Stimulated activated CD4-positive, alpha-beta T cell treated with anti-CD3 and anti-CD28 coated beads, Interleukin-15, amount 100 ng/mL, for 1 hour (primary cell): ENCODE results near the gene PAPOLB.

Experiments used
- DNase-seq, 2 donors: peaks; one replicate each; pipeline ENCODE4 v3.0.0-alpha.2; 2020; ENCODE audit warnings: low read depth in 1 of 2, low spot score in 1 of 2

The PAPOLB gene

DNA sequence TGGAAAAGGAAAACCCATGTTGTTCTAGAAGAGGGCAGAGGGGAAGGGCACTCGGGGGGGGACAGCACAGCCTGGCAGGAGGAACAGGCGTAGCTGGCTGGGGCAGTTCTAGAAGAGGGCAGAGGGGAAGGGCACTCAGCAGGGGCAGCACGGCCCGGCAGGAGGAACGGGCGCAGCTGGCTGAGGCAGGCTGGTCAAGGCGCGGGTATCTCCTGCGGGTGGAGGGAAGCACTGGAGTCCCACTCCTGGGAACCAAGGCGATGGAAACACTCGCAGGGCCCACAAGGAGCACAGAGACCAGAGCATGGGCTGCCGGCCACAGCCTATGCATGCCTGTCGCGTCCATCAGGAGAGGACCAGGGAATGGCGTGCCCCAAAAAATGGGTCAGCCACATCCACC is 36.7 kb downstream of the PAPOLB start:
- DNase-seq = no peak

DNA sequence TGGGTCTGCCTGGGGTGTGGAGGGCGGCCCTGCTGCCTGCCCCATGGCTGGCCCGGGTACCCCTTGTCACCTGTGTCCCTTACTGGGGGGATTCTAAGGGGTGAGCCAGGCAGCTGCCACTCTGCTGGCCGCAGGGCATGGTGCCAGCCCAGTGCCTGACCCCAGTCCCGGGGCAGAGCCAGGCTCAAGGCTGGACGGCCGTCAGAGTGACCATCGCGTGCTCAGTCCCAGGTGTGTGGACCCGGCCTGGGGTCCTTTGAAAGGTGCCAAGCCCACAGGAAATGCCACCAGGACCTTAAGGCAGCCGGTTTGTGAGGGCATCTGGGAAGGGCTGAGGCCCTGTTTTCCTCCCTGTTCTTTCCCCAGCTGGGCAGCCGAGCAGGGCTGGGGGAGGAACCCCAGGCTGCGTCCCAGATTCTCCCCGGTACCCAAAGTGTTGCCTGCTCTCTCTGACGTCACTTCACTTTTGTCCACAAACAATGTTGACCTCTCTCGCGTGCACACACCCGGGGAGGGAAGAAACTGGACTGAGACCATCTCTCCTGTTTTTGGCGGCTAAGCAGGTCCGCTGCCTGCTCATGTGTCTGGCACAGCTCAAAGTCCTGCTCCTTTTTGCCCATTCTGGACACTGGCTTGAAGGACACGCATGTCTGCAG is 37.6 kb downstream of the PAPOLB start:
- DNase-seq = no peak

DNA sequence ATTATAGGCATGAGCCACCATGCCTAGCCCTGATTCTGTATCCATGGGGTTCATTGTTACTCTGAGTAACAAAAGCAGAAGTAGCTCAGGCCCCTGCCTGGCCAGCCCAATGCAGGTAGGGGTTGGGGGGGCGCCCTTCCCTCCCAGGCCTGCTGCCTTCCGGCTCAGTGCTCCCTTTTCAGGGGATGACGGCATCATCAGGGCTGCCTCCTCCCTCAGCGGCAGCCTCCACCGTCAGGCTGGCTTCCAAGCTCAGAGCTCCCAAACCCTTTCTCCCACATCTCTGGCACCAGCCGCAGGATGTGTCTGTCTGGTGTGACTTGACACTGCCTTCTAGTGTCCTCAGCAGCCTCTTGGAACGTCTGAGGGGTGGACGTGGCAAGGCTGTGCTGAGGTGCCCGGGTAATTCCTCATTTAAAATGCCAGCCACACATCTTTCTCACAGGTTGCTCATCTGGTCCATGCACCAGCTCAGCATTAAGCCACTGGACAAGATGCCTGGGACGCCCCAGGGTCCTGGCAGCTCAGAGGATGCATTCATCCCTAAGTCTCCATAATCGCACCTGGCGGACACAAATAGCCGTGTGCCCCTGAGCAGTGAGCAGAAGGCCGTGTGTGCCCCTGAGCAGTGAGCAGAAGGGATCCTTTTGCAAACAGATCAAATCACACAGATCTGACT is 38.2 kb downstream of the PAPOLB start:
- DNase-seq = no peak

DNA sequence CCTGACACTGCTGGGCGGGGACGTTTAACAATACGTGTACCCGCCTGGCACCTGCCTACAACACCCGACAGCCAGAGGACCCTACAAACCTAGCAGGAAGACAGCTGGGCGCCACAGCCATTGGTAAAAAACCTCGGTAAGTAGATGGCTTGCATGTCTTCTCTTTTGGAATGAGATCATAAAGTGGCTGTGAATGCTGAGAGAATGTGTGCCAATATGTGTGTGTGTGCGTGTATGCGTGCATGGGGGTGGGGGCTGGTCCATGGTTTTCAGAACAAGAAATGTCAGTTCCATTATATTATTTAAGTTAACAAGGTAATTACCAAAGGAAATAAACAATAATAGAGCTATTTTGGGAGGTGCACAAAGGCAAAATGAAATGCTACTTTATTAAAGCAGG is 39.2 kb downstream of the PAPOLB start:
- no peak for DNase-seq

DNA sequence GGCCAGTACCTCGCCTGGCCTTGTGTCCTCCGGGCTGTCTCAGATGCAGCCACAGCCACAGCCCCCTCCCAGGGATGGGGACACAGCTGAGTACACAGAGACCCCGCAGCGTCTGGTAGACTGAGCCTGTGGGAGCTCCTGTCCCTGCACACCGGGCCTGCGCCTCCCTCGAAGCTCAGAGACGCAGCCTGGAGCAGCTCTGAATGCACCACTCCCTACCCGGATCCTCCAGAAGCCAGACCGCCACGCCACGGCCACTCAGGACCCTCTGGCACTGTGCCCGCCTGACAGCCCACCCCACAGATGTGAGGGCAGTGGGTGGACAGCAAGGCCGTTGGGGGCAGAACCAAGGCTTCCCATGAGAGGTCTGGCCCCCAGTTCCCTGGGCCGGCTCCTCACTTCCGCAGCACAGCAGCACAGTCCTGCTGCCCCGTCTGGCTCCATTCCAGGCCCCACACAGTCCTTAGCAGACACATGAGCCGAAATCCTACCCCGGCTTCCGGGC is 40.8 kb downstream of the PAPOLB start:
- no peak for DNase-seq

DNA sequence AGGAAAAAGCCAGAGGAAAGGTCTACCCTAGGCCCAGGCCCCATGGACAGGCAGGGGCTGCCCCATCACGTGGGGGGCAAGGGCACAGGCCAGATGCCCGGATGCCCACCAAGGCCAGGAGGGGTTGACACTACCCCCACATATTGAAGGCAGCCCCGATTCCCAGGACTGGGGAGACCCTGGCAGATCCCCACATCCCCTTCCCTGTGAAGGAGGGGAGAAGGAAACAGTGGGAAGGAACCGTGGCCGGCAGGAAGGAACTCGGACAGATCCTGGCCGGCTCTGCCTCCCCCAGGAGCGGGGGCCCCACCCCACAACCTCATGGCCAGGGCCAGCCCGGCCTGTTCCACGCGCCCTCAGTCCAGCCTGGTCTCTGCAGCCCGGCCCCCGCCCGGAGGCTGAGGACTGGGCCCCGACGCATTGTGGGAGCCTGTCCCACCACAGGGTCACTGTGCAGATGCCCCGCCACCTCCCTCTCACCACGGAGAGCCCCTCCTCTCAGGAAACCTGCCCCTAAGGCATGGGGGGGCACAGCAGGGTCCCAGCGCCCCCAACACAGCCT is 41.3 kb downstream of the PAPOLB start:
- no peak for DNase-seq

DNA sequence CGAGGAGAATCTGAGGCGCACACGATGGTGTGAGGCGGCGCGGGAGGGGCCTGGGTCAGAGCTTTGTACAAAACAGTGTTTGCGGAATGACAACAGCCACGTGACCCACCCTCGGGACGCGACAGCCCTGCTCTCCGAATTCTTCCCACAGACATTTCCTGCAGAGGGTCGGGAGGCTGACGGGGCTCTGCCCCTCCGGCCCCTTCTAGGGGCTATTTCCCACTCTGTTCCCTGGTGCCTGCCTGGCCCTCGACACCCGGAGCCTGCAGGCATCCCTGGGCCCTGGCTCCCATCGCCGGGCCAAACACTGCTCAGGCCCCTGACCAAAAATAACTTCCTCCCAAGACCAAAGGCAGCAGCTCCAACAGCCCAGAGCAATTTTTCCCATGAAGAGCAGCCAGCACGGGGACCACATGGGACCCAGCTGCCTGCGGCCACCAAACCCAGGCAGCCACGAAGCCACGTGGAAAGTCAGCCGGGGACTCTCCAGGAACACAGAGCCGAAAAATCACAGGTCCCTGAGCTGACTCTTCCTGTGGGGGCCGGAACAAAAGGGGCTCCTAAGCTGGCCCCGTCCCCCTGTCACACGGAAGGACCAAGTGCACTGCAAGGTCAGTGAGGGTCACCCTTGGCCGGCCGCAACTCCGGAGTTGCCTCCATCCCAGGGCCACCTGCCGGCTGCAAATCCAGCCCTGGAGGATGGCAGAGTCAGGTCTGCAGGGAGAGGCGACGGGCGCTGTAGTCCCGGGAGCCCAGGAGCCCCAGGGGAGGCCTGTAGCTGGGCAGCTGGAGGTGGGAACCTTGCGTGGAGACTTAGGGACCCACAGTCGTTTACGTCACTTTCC is 42.0 kb downstream of the PAPOLB start:
- no peak for DNase-seq

DNA sequence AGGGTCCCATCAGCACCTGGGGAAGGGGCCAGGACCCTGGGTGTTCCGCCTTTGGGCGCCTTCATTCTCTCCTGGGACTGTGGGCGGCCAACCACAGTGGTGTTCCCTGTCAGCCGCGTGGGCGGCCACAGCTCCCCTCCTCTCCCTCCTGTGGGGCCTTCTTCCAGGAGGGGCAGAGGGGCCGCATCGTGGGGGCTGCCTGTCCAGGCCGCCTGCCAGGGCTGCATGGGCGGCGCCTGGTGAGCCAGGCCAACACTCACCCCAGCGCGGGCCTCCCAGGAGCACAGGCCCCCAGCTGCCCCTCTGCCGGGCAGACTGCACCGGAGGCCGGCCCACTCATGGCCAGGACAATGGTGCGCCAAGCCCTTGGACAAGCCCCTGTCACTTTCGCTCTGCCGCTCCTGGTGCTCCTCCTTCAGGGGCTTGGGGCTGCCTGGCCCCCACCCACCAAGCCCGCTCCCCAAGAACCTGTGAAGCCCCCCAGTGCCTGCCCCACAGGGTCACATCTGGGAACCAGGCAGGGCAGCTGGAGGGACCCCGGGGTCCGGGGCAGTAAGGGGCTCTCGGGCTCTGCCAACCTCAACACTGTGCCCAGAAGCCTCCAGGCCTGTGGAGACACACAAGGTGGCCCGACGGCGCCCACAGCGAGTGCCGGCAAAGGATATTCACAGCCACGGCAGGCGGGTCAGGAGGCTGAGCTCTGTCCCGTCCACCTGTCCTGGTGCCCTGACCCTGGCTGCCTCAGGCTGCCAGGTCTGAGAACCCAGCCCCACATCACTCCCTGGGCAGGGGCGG is 43.6 kb downstream of the PAPOLB start:
- DNase-seq = no peak

DNA sequence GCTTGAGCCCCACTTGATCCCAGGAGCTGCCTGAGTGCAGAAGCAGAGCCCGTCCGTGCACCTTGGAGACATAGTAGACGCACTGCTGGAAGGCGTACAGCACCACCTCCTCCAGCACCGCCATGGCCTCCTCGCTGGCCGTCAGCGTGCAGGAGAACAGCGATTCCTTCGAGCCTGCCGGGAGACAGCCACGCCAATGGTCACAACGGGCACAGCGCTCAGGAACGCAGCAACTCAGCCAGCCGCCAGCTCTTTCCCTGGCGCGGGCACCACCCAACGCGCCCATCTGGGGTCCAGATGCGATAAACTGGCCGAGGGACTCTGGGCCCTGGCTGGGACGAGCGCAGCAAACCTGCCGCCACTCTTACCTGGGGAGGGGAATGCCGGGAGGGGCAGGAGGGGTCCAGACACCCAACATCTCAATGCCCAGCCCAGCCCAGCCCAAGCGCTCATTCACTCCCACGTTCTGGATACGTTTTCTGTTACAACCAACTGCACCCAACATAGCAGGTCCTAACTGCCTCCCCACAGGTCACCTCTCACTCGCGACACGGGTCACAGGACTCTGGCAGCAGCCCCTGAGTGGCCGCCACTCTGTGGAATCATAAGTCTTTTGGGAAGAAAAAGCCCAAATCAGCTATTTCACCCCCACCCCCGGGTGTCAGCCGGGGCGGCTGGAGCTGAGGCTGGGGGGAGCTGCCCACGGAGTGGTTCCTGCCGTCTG is 44.5 kb downstream of the PAPOLB start:
- no peak for DNase-seq

DNA sequence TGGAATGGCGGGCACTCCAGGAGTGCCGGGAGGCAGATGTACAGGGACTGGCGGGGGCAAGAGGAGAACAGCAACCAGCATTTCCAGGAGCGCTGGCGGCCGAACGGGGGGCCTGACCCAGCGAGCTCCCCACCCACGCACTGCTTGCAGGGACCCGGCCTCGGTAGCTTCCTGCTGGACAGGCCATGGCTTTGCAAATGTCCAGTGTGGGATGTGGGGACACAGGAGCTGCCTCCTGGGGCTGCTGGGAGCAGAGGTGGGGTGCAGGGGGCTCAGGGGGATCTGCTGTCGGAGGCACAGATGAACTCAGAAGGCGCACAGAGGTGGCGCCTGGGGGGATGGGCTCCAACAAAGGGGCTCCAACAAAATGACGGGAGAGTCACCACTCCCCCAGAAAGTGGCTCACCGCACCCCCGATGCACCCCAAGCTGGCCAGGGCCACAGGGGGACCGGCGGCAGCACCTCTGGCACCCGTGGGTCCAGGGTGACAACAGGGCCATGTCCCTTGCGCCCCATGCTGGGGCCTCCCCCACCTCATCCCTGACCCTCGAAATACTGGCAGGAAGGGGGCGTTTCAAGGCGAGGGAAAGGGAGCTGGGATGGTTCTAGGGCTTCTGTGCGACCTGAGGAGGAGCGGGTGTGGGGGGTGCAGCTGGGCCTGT is 45.3 kb downstream of the PAPOLB start:
- DNase-seq = no peak

DNA sequence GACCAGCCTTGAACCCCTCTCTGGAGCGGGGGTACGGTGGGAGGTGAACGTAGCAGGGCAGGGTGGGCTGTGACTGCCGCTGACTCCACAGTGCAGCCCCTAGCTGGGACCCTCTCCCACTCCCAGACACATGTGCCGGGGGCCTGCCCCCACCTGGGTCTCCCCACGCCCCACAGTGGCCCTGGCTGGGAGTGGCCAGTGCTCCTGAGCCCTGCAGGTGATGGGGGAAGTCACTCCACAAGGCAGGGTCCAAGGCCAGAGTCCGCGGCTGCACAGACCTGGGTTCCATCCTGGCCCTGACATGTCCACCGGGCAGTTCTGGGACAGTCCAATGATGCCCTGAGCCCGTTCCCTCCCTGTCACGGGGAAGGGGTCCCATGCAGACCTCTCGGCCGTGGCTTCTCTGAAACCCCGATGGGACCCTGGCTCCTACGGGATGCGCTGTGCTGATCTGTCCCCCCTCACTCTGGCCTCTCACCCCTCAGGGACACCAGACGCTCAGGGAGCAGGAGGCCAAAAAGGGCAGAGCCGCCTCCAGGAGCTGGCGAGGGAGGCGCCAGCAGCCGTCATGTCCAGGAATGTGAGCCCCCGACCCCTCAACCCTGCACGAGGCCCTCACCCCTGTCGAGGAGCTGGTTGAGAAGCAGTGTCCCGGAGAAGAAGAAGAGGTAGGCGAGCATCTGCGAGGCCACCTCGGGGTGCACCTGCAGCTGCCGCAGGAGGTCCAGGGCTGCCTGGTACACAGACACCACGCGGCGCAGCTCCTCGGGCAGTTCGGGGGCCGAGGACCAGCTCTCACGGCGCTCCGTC is 46.0 kb downstream of the PAPOLB start:
- DNase-seq = no peak

DNA sequence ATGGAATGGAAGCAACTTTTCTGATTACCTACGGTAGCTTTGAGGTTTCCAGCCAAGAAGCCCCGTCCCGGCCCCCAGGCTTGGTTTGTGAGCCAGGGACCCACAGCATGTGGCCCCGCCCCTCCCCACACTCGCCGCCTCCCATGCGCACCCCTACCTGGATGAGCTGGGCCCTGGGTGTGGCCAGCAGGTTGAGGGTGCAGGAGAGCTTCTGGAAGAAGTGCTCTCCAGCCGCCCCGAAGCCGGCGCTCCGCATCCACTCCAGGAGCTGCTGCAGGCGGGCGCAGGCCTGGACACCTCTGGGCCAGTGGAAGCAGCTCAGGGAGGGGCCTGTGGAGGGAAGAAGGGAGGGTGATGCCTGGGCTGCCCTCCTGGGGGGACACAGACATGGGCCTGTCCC is 46.7 kb downstream of the PAPOLB start:
- no peak for DNase-seq

DNA sequence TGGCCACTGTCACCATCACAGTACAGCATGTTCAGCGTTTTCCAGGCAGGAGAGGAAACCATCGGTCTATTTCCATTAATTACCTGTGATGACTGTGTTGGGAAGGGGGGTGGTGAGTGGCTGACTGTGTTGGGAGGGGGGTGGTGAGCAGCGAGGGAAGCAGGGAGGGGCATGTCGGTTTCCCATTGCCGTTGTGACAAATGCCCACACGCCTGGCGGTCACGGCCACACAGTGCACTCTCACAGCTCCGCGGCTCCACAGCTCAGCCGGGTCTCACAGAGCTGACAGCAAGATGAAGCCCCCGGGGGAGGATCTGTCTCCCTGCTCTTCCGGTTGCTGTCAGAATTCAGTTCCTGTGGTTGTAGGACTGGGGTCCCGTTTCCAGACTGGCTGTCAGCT is 47.4 kb downstream of the PAPOLB start:
- no peak for DNase-seq

DNA sequence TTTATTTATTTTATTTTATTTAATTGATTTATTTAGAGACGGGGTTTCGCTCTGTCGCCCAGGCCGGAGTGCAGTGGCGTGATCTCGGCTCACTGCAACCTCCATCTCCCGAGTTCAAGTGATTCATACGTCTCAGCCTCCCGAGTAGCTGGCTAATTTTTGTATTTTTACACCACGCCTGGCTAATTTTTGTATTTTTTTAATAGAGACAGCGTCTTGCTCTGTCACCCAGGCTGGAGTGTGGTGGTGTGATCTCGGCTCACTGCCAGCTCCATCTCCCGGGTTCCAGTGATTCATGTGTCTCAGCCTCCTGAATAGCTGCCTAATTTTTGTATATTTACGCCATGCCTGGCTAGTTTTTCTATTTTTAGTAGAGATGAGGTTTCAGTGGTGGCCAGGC is 52.2 kb downstream of the PAPOLB start:
- no peak for DNase-seq

DNA sequence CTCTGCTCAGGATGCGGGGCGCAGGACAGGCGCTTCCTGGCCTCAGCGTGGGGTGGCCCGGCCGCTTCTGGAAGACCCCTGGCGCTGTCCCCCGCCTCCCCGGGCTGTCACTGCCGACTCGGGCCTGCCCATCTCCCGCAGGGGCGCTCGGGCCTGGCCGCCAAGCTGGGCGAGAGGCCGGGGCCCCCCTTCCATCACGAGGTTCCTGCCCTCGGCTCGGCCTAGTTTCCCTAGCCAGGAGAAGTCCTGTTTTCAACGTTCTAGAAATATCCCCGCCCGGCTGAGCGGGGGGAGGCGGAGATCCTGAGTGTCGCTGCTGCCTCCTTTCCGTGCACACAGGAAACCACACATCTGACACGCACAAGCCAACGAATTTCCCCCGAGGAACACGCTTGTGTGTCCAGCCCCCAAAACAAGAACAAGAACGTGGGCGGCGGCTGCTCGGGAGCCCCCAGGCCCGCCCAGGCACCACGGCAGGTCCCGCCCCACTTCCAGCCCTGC is 52.7 kb downstream of the PAPOLB start:
- DNase-seq = peak in 1 of 2 donors; percentile 12

DNA sequence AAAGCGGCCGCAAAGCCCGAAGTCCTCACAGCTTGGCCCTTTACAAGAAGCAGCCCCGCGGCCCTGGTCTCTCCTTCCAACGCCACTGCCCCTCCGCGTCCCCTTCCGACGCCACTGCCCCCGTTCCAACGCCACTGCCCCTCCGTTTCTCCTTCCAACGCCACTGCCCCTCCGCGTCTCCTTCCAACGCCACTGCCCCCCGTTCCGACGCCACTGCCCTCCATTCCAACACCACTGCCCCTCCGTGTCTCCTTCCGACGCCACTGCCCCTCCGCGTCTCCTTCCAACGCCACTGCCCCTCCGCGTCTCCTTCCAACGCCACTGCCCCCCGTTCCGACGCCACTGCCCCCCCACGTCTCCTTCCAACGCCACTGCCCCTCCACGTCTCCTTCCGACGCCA is 53.3 kb downstream of the PAPOLB start:
- DNase-seq = no peak

DNA sequence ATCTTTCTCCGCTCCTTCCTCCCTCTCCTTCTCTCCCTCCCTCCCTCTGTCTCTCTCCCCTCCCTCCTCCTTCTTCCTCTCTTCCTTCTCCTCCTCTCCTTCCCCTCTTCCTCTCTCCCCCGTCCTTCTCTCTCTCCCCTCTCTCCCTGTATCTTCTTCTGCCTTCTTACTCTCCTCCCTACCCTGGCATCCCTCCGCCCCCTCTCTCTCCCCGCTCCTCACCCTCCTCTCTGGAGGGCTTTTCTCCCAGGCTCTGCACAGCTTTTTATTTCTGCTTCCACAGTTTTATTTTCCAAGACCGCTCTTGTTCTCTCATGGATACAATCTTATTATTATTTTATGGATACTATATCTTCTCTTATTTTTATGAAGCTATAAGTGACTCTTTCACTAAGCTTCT is 53.8 kb downstream of the PAPOLB start:
- DNase-seq = no peak
